AG04449 (cell line): ENCODE results near the gene PKN1.
"Not testable (repeated sequence)": the region's sequence is repeated elsewhere in the genome, so short reads cannot be mapped to it uniquely, and the experiment has no call there.

Experiments
- CTCF ChIA-PET: fragments of 350-600 bp; formaldehyde crosslinking; extraction: SDS; loops from one replicate; lab custom pipeline; 2021; ENCODE audit warnings: antibody characterized with exemption; lab: Yijun Ruan, JAX
- POLR2A ChIA-PET: fragments of 400-600, 350-600 bp; formaldehyde crosslinking; extraction: SDS; loops from one replicate; lab custom pipeline; 2020; ENCODE audit warnings: antibody characterized with exemption, inconsistent platforms; lab: Yijun Ruan, JAX
- DNase-seq: peaks from one replicate; pipeline ENCODE4 v3.0.0-alpha.2; 2010; ENCODE audit warnings: low read depth, low spot score
- H3K4me3 ChIP-seq: 2 replicates; pipeline ENCODE4 v1.5.1; 2011; ENCODE audit warnings: low read depth, mild to moderate bottlenecking, control low read depth, low read length
- CTCF ChIP-seq: IDR thresholded peaks from one replicate; pipeline ENCODE4 v1.5.1; 2011; ENCODE audit warnings: mild to moderate bottlenecking, moderate library complexity, low read length, control low read depth, inconsistent platforms; ENCODE audit not compliant: insufficient read depth; ENCODE audit errors: missing control alignments

Gene PKN1

GRCh38 chr19:14401468-14402195 lies 31.5 kb upstream of the PKN1 start:
- TF ChIP-seq CTCF, result no peak
- H3K4me3 ChIP-seq, result no peak overlapping the region
- POLR2A ChIA-PET, result no interaction called here
- no peak for DNase-seq
- CTCF ChIA-PET, result interaction anchor here (0.8 to 1.6 kb wide), 4 partner anchors 53 to 265 kb away, joined by 3 to 6 read pairs (median 3); partner anchors contain the start of gene ASF1B

- no peak for DNase-seq
- POLR2A ChIA-PET, result interaction anchor here (2.0 kb wide), 1 partner anchor 11 kb away, joined by 4 read pairs; no protein-coding TSS in a partner anchor
- CTCF ChIA-PET, result interaction anchor here (0.8 to 4.7 kb wide), 5 partner anchors 54 to 266 kb away, joined by 3 to 24 read pairs (median 4); partner anchors contain the start of gene ASF1B
- no peak for TF ChIP-seq CTCF
- no peak overlapping the region for H3K4me3 ChIP-seq
These were observed 30.6 kb upstream of the PKN1 start for GRCh38 chr19:14402332-14403144.

- ChIA-PET CTCF (interaction anchor here (0.9 to 4.7 kb wide), 2 partner anchors 55 to 267 kb away, joined by 4 to 24 read pairs; partner anchors contain the start of gene ASF1B), POLR2A (interaction anchor here (2.0 kb wide), 1 partner anchor 11 kb away, joined by 4 read pairs; no protein-coding TSS in a partner anchor)
- H3K4me3 ChIP-seq, DNase-seq: not testable (repeated sequence)
These were observed 29.8 kb upstream of the PKN1 start for GRCh38 chr19:14403145-14403930.

GRCh38 chr19:14404312-14404711 lies 28.8 kb upstream of the PKN1 start:
- no peak overlapping the region for H3K4me3 ChIP-seq
- POLR2A ChIA-PET, result interaction anchor here (1.2 to 2.0 kb wide), 2 partner anchors 10 to 23 kb away, joined by 4 to 5 read pairs; partner anchors contain the start of gene ADGRE5
- CTCF ChIA-PET, result interaction anchor here (0.9 to 4.7 kb wide), 4 partner anchors 16 to 268 kb away, joined by 3 to 24 read pairs (median 3); partner anchors contain the start of gene ASF1B
- no peak for DNase-seq
- no peak for TF ChIP-seq CTCF

GRCh38 chr19:14405380-14405757 lies 27.7 kb upstream of the PKN1 start:
- CTCF ChIA-PET, result interaction anchor here (0.6 to 4.7 kb wide), 14 partner anchors 10 to 269 kb away, joined by 3 to 24 read pairs (median 11); partner anchors contain the start of genes ASF1B and DDX39A
- H3K4me3 ChIP-seq, result no peak overlapping the region
- POLR2A ChIA-PET, result interaction anchor here (1.1 to 1.7 kb wide), 2 partner anchors 10 to 269 kb away, joined by 5 read pairs; partner anchors contain the start of gene ASF1B
- TF ChIP-seq CTCF, result no peak
- DNase-seq, result no peak
